ENCODE measurements around the gene TNFRSF6B.
"Not testable (repeated sequence)": the region's sequence is repeated elsewhere in the genome, so short reads cannot be mapped to it uniquely, and the experiment has no call there.

TNFRSF6B gene

GRCh38 chr20:63696628-63697356, at the start of gene TNFRSF6B:
Gene TNFRSF6B (plus strand): TSS chr20:63696652. CDS start chr20:63696768, 116 bp downstream.
- no peak for DNase-seq (ENCODE audit: low read depth in 1 of 2, low spot score in 1 of 2)

- DNase-seq (ENCODE audit: low read depth in 1 of 2, low spot score in 1 of 2) = no peak
Measured at GRCh38 chr20:63648190-63648589, 48.3 kb upstream of the TNFRSF6B start.

- no peak for DNase-seq (ENCODE audit: low read depth in 1 of 2, low spot score in 1 of 2)
Measured at GRCh38 chr20:63648895-63649589, 47.4 kb upstream of the TNFRSF6B start.

GRCh38 chr20:63650486-63650885, 46.0 kb upstream of the TNFRSF6B start:
- DNase-seq (ENCODE audit: low read depth in 1 of 2, low spot score in 1 of 2) = not testable (repeated sequence)

GRCh38 chr20:63651942-63652191, 44.6 kb upstream of the TNFRSF6B start:
- DNase-seq (ENCODE audit: low read depth in 1 of 2, low spot score in 1 of 2) = no peak

GRCh38 chr20:63652192-63652980, 44.1 kb upstream of the TNFRSF6B start:
- DNase-seq (ENCODE audit: low read depth in 1 of 2, low spot score in 1 of 2) = no peak

GRCh38 chr20:63653041-63653973, 43.1 kb upstream of the TNFRSF6B start, which contains the start of gene STMN3:
Gene STMN3 (minus strand): TSS chr20:63653424. CDS start chr20:63653345, 79 bp downstream.
- DNase-seq (ENCODE audit: low read depth in 1 of 2, low spot score in 1 of 2) = peak; percentile 44 to 46

GRCh38 chr20:63653974-63654668, 42.3 kb upstream of the TNFRSF6B start:
- DNase-seq (ENCODE audit: low read depth in 1 of 2, low spot score in 1 of 2) = no peak

GRCh38 chr20:63655249-63655648, 41.2 kb upstream of the TNFRSF6B start:
- no peak for DNase-seq (ENCODE audit: low read depth in 1 of 2, low spot score in 1 of 2)

GRCh38 chr20:63656451-63656850, 40.0 kb upstream of the TNFRSF6B start:
- no peak for DNase-seq (ENCODE audit: low read depth in 1 of 2, low spot score in 1 of 2)

GRCh38 chr20:63657260-63657936, 39.1 kb upstream of the TNFRSF6B start:
- no peak for DNase-seq (ENCODE audit: low read depth in 1 of 2, low spot score in 1 of 2)

GRCh38 chr20:63657937-63658748, 38.3 kb upstream of the TNFRSF6B start, which contains the start of gene RTEL1:
Gene RTEL1 (plus strand): TSS chr20:63658312. CDS start chr20:63659403, 1,091 bp downstream.
- peak; percentile 82 to 87 for DNase-seq (ENCODE audit: low read depth in 1 of 2, low spot score in 1 of 2)

GRCh38 chr20:63658749-63659187, 37.7 kb upstream of the TNFRSF6B start:
- DNase-seq (ENCODE audit: low read depth in 1 of 2, low spot score in 1 of 2) = no peak

- no peak for DNase-seq (ENCODE audit: low read depth in 1 of 2, low spot score in 1 of 2)
Measured at GRCh38 chr20:63659370-63659769, 37.1 kb upstream of the TNFRSF6B start.

- not testable (repeated sequence) for DNase-seq (ENCODE audit: low read depth in 1 of 2, low spot score in 1 of 2)
Measured at GRCh38 chr20:63660174-63660573, 36.3 kb upstream of the TNFRSF6B start.

GRCh38 chr20:63660622-63661021, 35.8 kb upstream of the TNFRSF6B start:
- no peak for DNase-seq (ENCODE audit: low read depth in 1 of 2, low spot score in 1 of 2)

- DNase-seq (ENCODE audit: low read depth in 1 of 2, low spot score in 1 of 2) = no peak
Measured at GRCh38 chr20:63661108-63661507, 35.3 kb upstream of the TNFRSF6B start.

GRCh38 chr20:63661959-63662812, 34.3 kb upstream of the TNFRSF6B start:
- no peak for DNase-seq (ENCODE audit: low read depth in 1 of 2, low spot score in 1 of 2)

Data from stimulated activated CD4-positive, alpha-beta T cell treated with anti-CD3 and anti-CD28 coated beads, Interleukin-15, amount 100 ng/mL, for 1 hour (primary cell).